ENCODE measurements around the gene CDH4. TPM values are rescaled to one million over a fixed set of nuclear protein-coding genes. Genes with fewer than 3 reads are reported as not detected.

CDH4 gene
- total and polyA plus RNA-seq, 4 donors = 0.06 to 0.10 TPM; not detected in 2

DNA sequence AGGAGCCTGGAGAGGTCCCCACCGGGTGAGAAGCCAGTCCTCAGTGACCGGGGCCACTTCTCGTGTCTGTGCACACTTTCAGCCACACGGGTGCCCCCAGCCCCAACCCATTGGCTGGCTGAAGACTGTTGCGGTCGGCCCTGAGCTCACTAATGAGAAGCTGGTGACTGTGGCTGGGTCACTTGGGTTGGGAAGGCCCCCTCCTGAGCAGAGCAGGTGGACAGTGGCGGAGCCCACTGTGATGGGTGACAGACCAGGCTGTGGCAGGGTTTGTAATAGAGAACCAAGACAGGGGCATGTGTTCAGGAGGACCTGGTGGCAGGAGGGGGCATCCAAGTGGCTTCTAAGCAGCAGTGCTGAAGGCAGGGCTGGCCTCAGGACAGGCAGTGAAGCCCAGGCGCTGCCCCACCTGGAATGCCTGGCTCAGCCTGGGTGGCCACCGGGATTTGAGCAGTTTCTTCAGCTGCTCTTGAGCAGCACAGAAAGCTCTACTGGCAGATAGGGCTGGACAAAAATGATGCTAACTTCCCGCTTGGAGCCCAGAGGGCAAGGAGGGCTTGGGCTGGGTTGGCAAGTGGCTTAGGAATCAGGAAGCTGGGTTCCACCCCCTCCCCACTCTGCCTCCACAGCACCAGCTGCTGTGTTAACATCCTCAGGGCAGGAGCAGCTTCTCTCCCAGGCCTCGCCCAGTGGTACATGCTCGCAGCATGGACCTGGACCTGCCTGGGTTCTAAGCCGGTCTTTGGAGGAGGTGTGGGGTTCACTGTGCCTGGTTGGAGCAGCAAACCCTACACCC lies 256.4 kb downstream of the CDH4 start:
- Histone ChIP-seq H3K4me3 (ENCODE audit: low read length in 2 of 2) (no peak overlapping the region), H3K9me3 (ENCODE audit: control insufficient read depth, low read length) (no peaks in the 10 kb centered on the region), H3K36me3 (ENCODE audit: control insufficient read depth in 1 of 2, insufficient read depth in 2 of 2, low read length in 1 of 2) (no peaks in the 10 kb centered on the region), H3K27ac (ENCODE audit: low read depth in 1 of 2, low read length in 2 of 2) (no peak overlapping the region), H3K4me1 (ENCODE audit: control insufficient read depth in 1 of 2, insufficient read depth in 2 of 2, low read length in 2 of 2) (no peaks in the 10 kb centered on the region), H3K27me3 (ENCODE audit: control insufficient read depth in 1 of 2, insufficient read depth in 2 of 2, low read length in 1 of 2) (no peaks in the 10 kb centered on the region)
- DNase-seq = peak in 1 of 2 donors; percentile 52
- intact Hi-C loops (cut with DNase I) = no loop called here
- ATAC-seq (ENCODE audit: low FRiP score) = no peak
- 74 to 76% methylated on average over 13 of the region's 13 CpGs for WGBS, 2 donors

DNA sequence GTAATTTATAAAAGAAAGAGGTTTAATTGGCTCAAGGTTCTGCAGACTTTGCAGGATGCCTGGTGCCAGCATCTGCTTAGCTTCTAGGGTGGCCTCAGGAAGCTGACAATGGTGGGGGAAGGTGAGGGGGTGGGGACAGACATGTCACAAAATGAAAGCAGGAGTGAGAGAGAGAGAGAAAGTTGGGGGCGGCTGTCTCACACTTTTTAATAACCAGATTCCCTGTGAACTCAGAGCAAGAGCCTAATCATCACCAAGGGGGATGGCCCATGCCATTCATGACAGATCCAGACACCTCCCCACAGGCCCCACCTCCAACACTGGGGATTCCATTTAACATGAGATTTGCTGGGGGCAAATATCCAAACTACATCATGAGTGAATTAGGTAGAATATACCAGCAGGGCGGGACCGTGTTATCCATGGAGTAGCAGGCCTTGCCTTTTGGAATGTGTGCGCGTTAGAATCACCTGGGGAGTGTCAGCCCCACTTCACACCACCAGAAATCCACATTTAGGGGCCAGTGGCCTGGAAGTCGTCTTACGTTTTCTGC lies 258.8 kb downstream of the CDH4 start:
- intact Hi-C loops (cut with DNase I) = no loop called here
- Histone ChIP-seq H3K9me3 (ENCODE audit: control insufficient read depth, low read length) (no peaks in the 10 kb centered on the region), H3K4me3 (ENCODE audit: low read length in 2 of 2) (no peak overlapping the region), H3K27me3 (ENCODE audit: control insufficient read depth in 1 of 2, insufficient read depth in 2 of 2, low read length in 1 of 2) (no peaks in the 10 kb centered on the region), H3K4me1 (ENCODE audit: control insufficient read depth in 1 of 2, insufficient read depth in 2 of 2, low read length in 2 of 2) (no peaks in the 10 kb centered on the region), H3K27ac (ENCODE audit: low read depth in 1 of 2, low read length in 2 of 2) (no peak overlapping the region), H3K36me3 (ENCODE audit: control insufficient read depth in 1 of 2, insufficient read depth in 2 of 2, low read length in 1 of 2) (no peaks in the 10 kb centered on the region)
- ATAC-seq (ENCODE audit: low FRiP score) (no peak), DNase-seq (peak in 1 of 2 donors; percentile 23)
- WGBS, 2 donors = 80 to 82% methylated on average over 7 of the region's 7 CpGs

DNA sequence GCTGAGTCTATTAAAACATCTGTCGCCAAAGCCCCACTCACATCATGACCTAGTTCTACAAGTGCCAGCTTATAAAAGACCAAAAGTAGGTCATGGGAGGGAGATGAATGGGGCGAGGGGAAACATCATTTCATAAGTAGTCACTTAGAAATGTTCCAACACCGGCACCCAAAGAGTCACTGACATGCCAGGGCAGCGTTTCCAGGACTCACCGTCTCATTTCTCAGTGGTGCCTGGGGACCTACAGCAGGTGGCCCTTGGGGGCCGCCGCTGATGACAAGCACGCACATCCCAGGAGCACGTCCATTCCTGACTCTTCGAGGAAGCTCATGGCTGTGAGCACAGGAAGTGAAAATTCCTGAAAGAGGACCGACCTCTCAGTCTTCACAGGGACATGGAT lies 260.4 kb downstream of the CDH4 start:
- DNase-seq (peak in 1 of 2 donors; percentile 31), ATAC-seq (ENCODE audit: low FRiP score) (no peak)
- no peaks in the 10 kb centered on the region for H3K9me3 ChIP-seq (ENCODE audit: control insufficient read depth, low read length)
- no peak overlapping the region for H3K27ac ChIP-seq (ENCODE audit: low read depth in 1 of 2, low read length in 2 of 2)
- no peaks in the 10 kb centered on the region for H3K4me1 ChIP-seq (ENCODE audit: control insufficient read depth in 1 of 2, insufficient read depth in 2 of 2, low read length in 2 of 2)
- no peaks in the 10 kb centered on the region for H3K27me3 ChIP-seq (ENCODE audit: control insufficient read depth in 1 of 2, insufficient read depth in 2 of 2, low read length in 1 of 2)
- 84 to 85% methylated on average over 11 of the region's 11 CpGs for WGBS, 2 donors
- intact Hi-C loops (cut with DNase I) = no loop called here
- H3K4me3 ChIP-seq (ENCODE audit: low read length in 2 of 2) = no peak overlapping the region
- H3K36me3 ChIP-seq (ENCODE audit: control insufficient read depth in 1 of 2, insufficient read depth in 2 of 2, low read length in 1 of 2) = no peaks in the 10 kb centered on the region

DNA sequence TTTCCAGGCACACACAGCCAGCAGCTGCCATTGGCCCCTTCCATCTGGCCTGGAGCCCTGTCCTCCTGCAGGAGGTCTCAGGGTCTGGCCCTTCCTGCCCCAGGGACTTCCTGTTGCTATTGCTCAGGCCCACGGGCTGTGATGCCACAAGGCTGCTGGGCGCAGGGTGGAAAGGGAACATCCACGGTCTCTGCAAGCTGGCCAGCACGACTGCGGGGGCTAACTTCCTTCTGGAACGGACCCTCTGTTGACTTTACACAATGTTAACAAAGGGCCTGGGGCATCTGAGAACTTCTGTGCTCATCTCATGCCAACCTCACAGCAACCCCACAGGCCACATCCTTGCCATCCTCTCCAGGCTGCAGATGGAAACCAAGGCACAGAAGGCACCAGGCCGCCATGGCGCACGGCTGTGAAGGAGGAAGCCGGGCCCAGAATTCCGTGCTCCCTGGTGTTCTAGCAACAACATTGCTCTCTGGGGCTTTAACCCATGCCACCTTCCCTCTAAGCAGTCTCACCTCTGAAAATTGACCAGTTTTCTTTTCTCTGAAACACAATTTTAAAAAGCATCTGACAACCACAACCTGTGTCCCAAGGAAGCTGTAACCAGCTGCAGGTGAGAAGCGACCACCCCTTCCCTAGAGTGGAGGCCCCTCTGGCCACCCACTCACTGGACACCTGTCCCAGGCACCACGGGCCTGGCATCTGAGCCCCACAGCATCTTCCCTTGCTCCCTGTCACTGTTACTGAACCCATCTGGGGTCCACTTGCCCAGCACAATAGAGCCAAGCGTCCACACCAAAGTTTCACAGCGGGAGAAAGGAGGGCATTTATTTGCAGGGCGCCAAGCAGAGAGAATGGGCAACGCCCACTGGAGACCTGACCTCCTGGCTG lies 261.3 kb downstream of the CDH4 start:
- intact Hi-C loops (cut with DNase I) = no loop called here
- Histone ChIP-seq H3K27ac (ENCODE audit: low read depth in 1 of 2, low read length in 2 of 2) (no peak overlapping the region), H3K27me3 (ENCODE audit: control insufficient read depth in 1 of 2, insufficient read depth in 2 of 2, low read length in 1 of 2) (no peaks in the 10 kb centered on the region), H3K36me3 (ENCODE audit: control insufficient read depth in 1 of 2, insufficient read depth in 2 of 2, low read length in 1 of 2) (no peaks in the 10 kb centered on the region), H3K4me1 (ENCODE audit: control insufficient read depth in 1 of 2, insufficient read depth in 2 of 2, low read length in 2 of 2) (no peaks in the 10 kb centered on the region), H3K4me3 (ENCODE audit: low read length in 2 of 2) (no peak overlapping the region), H3K9me3 (ENCODE audit: control insufficient read depth, low read length) (no peaks in the 10 kb centered on the region)
- 75 to 76% methylated on average over 17 of the region's 17 CpGs for WGBS, 2 donors
- DNase-seq (peak in 1 of 2 donors; percentile 36), ATAC-seq (ENCODE audit: low FRiP score) (no peak)

DNA sequence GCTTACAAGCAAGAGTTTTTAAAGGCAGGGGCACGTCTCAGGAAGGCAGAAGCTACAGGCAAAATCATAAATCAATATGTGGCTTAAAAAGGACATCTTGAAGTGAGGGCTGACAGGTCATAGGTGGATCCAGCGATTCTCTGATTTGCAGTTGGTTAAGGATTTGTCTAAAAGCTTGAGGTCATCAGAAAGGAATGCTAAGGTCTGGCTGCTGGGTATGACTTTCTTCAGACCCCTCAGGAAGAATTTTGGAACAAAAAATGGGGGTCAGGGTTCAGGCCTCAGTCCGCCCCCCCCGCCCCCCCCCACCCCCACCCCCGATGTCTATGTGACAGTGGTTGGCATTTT lies 261.9 kb downstream of the CDH4 start:
- ATAC-seq (ENCODE audit: low FRiP score) (no peak), DNase-seq (no peak)
- Histone ChIP-seq H3K9me3 (ENCODE audit: control insufficient read depth, low read length) (no peaks in the 10 kb centered on the region), H3K4me1 (ENCODE audit: control insufficient read depth in 1 of 2, insufficient read depth in 2 of 2, low read length in 2 of 2) (no peaks in the 10 kb centered on the region), H3K36me3 (ENCODE audit: control insufficient read depth in 1 of 2, insufficient read depth in 2 of 2, low read length in 1 of 2) (no peaks in the 10 kb centered on the region), H3K27ac (ENCODE audit: low read depth in 1 of 2, low read length in 2 of 2) (no peak overlapping the region), H3K27me3 (ENCODE audit: control insufficient read depth in 1 of 2, insufficient read depth in 2 of 2, low read length in 1 of 2) (no peaks in the 10 kb centered on the region), H3K4me3 (ENCODE audit: low read length in 2 of 2) (no peak overlapping the region)
- intact Hi-C loops (cut with DNase I) = no loop called here
- 38 to 54% methylated on average over 5 of the region's 5 CpGs for WGBS, 2 donors

DNA sequence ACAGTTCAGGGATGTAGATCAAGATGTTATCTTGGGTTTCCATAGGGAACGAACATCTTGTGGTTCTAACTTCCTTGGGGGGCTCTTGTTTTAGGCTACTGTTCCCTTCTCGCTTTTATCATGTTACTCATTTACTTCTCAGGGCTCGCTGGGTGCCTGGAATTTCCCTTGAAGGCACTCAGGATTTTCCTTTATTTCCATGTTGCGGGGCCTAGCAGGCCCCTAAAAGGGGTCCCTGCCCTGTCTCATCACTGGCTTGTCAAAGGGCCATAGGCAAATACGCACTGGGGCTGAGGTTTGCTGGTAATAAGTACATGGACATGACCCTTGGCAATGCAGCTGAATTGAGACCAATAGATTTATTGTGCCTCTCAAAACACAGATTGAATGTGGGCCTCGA lies 262.3 kb downstream of the CDH4 start:
- no peaks in the 10 kb centered on the region for H3K27me3 ChIP-seq (ENCODE audit: control insufficient read depth in 1 of 2, insufficient read depth in 2 of 2, low read length in 1 of 2)
- no peaks in the 10 kb centered on the region for H3K9me3 ChIP-seq (ENCODE audit: control insufficient read depth, low read length)
- WGBS, 2 donors = 64 to 70% methylated on average over 6 of the region's 6 CpGs
- no peaks in the 10 kb centered on the region for H3K4me1 ChIP-seq (ENCODE audit: control insufficient read depth in 1 of 2, insufficient read depth in 2 of 2, low read length in 2 of 2)
- ATAC-seq (ENCODE audit: low FRiP score) (no peak), DNase-seq (peak in 1 of 2 donors; percentile 9)
- H3K36me3 ChIP-seq (ENCODE audit: control insufficient read depth in 1 of 2, insufficient read depth in 2 of 2, low read length in 1 of 2) = no peaks in the 10 kb centered on the region
- H3K4me3 ChIP-seq (ENCODE audit: low read length in 2 of 2) = no peak overlapping the region
- H3K27ac ChIP-seq (ENCODE audit: low read depth in 1 of 2, low read length in 2 of 2) = no peak overlapping the region
- intact Hi-C loops (cut with DNase I) = no loop called here

DNA sequence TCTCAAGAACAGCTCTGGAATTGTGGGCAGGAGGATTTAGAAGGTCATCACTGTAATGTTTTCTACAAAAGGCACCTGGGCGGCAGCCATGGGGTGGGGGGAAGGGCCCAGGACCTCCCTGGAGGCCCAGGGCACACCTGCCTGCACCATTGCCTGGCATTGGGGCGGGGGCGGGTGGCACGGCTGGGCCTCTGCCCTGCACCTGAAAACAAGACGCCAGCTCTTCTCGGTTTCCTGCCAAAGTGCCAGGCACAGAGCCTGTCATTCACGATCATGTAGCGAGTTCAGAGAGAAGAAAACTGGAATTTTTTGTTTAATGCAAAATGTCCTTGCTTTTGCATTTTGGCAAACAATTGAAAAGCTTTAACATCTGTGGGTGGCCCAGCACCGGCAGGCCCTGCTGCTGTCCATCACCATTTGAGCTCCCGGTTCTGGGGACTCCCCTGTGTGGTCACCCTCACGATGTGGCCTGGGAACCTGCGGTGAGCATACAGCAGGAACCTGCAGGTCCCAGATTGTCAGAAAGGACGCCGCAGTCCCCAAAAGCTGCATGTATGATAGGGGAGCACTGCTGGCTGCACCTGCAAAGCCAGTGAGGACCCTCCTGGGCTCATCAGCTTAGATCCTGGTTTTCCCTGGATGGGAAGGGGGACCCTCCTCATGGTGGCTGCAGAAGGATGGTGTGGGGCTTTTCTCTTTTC lies 262.9 kb downstream of the CDH4 start:
- Histone ChIP-seq H3K4me1 (ENCODE audit: control insufficient read depth in 1 of 2, insufficient read depth in 2 of 2, low read length in 2 of 2) (no peaks in the 10 kb centered on the region), H3K27ac (ENCODE audit: low read depth in 1 of 2, low read length in 2 of 2) (no peak overlapping the region), H3K36me3 (ENCODE audit: control insufficient read depth in 1 of 2, insufficient read depth in 2 of 2, low read length in 1 of 2) (no peaks in the 10 kb centered on the region), H3K4me3 (ENCODE audit: low read length in 2 of 2) (no peak overlapping the region), H3K9me3 (ENCODE audit: control insufficient read depth, low read length) (no peaks in the 10 kb centered on the region), H3K27me3 (ENCODE audit: control insufficient read depth in 1 of 2, insufficient read depth in 2 of 2, low read length in 1 of 2) (no peaks in the 10 kb centered on the region)
- intact Hi-C loops (cut with DNase I) = no loop called here
- whole genome bisulfite sequencing, 2 donors = 81% methylated on average over 14 of the region's 14 CpGs
- no peak for ATAC-seq (ENCODE audit: low FRiP score)
- peak in 1 of 2 donors; percentile 59 for DNase-seq

DNA sequence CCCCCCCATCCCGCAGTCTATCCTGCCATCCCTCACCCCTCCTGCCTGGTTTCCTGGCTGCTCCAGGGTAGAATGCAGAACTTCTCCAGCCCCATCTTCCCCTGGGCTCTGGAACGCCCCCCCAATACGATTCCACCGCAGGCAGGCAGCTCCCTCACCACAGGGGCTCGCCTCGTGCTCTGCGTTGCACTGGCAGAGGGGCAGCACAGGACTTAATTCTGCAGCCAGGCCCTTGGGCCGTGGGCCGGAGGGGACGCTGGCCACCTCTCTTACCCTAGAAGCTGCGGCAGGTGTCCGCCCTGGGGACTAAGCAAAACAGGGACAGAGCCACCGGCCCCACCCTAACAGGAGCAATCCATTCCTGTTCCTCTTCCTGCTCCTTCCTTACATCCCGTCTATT lies 263.9 kb downstream of the CDH4 start:
- no peak overlapping the region for H3K27ac ChIP-seq (ENCODE audit: low read depth in 1 of 2, low read length in 2 of 2)
- H3K9me3 ChIP-seq (ENCODE audit: control insufficient read depth, low read length) = no peaks in the 10 kb centered on the region
- no peaks in the 10 kb centered on the region for H3K36me3 ChIP-seq (ENCODE audit: control insufficient read depth in 1 of 2, insufficient read depth in 2 of 2, low read length in 1 of 2)
- intact Hi-C loops (cut with DNase I) = no loop called here
- WGBS, 2 donors = 61 to 66% methylated on average over 14 of the region's 14 CpGs
- no peaks in the 10 kb centered on the region for H3K27me3 ChIP-seq (ENCODE audit: control insufficient read depth in 1 of 2, insufficient read depth in 2 of 2, low read length in 1 of 2)
- no peak for ATAC-seq (ENCODE audit: low FRiP score)
- peak in 1 of 2 donors; percentile 65 for DNase-seq
- H3K4me3 ChIP-seq (ENCODE audit: low read length in 2 of 2) = no peak overlapping the region
- H3K4me1 ChIP-seq (ENCODE audit: control insufficient read depth in 1 of 2, insufficient read depth in 2 of 2, low read length in 2 of 2) = no peaks in the 10 kb centered on the region
